PC-3 (cell line): ENCODE measurements around the gene NRAP. TPM values are rescaled to one million over a fixed set of nuclear protein-coding genes. Genes with fewer than 3 reads are reported as not detected.
A peak's percentile ranks its signal among the peaks of the same experiment; 100 is the strongest.

Experiments
- ATAC-seq: fragments of 200-7000 bp; cut with Tn5 transposase; 2 replicates; pipeline ENCODE4 v1.9.1; 2020; ENCODE audit warnings: mild to moderate bottlenecking, moderate library complexity
- BruUV-seq: library from RNA; stranded (reverse); fragments of 400-500 nt; replicated peaks from 2 replicates; lab custom pipeline; 2021; lab: Mats Ljungman, UMichigan
- CTCF ChIA-PET: fragments of 300-600 bp; sonication (Branson Sonifier 250); formaldehyde crosslinking; loops from one replicate; lab custom pipeline; 2022; ENCODE audit warnings: antibody characterized with exemption; lab: Charles Lee
- POLR2A ChIA-PET: fragments of 300-600 bp; sonication (Branson Sonifier 250); formaldehyde crosslinking; loops from one replicate; lab custom pipeline; 2022; ENCODE audit warnings: antibody characterized with exemption; ENCODE audit not compliant: unreplicated experiment; lab: Charles Lee
- DNase-seq: peaks from one replicate; pipeline ENCODE4 v3.0.0-alpha.2; 2015
- H2AFZ ChIP-seq: fragments of 300-600 bp; sonication (generic); 2 replicates; pipeline ENCODE4 v1.6.0; 2016; ENCODE audit warnings: antibody characterized with exemption, low read length
- H3F3A ChIP-seq: fragments of 300-600 bp; sonication (generic); one replicate; pipeline ENCODE4 v1.6.0; 2017; ENCODE audit warnings: antibody characterized with exemption, low read length, control low read depth, mild to moderate bottlenecking; ENCODE audit not compliant: unreplicated experiment
- H3K27ac ChIP-seq: fragments of 300-600 bp; sonication (generic); 2 replicates; pipeline ENCODE4 v1.5.1; 2016; ENCODE audit warnings: mild to moderate bottlenecking, low read length
- H3K27me3 ChIP-seq: fragments of 300-600 bp; sonication (generic); 2 replicates; pipeline ENCODE4 v1.6.1; 2016; ENCODE audit warnings: low read length, mixed read lengths
- H3K36me3 ChIP-seq: fragments of 300-600 bp; sonication (generic); 2 replicates; pipeline ENCODE4 v1.6.1; 2016; ENCODE audit warnings: low read depth, mixed run types, low read length, mixed read lengths
- H3K4me1 ChIP-seq: fragments of 300-600 bp; sonication (generic); 2 replicates; pipeline ENCODE4 v1.5.1; 2016; ENCODE audit warnings: low read length; ENCODE audit not compliant: insufficient read depth
- H3K4me2 ChIP-seq: fragments of 300-600 bp; sonication (generic); 2 replicates; pipeline ENCODE4 v1.6.0; 2016; ENCODE audit warnings: low read length
- H3K4me3 ChIP-seq: fragments of 300-600 bp; sonication (generic); 2 replicates; pipeline ENCODE4 v1.5.1; 2016; ENCODE audit warnings: mild to moderate bottlenecking, low read length, mixed read lengths
- H3K79me2 ChIP-seq: fragments of 300-600 bp; sonication (generic); 2 replicates; pipeline ENCODE4 v1.6.1; 2017; ENCODE audit warnings: low read length, mixed read lengths
- H3K9ac ChIP-seq: fragments of 300-600 bp; sonication (generic); 2 replicates; pipeline ENCODE4 v1.6.0; 2016; ENCODE audit warnings: mild to moderate bottlenecking, low read length
- H3K9me2 ChIP-seq: fragments of 300-600 bp; sonication (generic); replicated peaks from 2 replicates; pipeline ENCODE4 v1.6.1; 2016; ENCODE audit warnings: mixed run types, low read length, mixed read lengths
- H3K9me3 ChIP-seq: fragments of 300-600 bp; sonication (generic); 2 replicates; pipeline ENCODE4 v1.6.1; 2016; ENCODE audit warnings: low read length, mixed read lengths
- H4K20me1 ChIP-seq: fragments of 300-600 bp; sonication (generic); 2 replicates; pipeline ENCODE4 v1.6.1; 2016; ENCODE audit warnings: low read length, mixed read lengths
- CTCF ChIP-seq: fragments of 300-600 bp; sonication (generic); conservative IDR thresholded peaks from 2 replicates; pipeline ENCODE4 v1.5.1; 2017; ENCODE audit warnings: antibody characterized with exemption, low read depth, mild to moderate bottlenecking, low read length
- EZH2 ChIP-seq: fragments of 300-600 bp; sonication (generic); IDR thresholded peaks from one replicate; pipeline ENCODE4 v1.6.1; 2017; ENCODE audit warnings: antibody characterized with exemption, mild to moderate bottlenecking, low read length; ENCODE audit not compliant: unreplicated experiment
- EZH2phosphoT487 ChIP-seq: fragments of 300-600 bp; sonication (generic); IDR thresholded peaks from 2 replicates; pipeline ENCODE4 v1.6.1; 2018; ENCODE audit warnings: mild to moderate bottlenecking, antibody characterized with exemption, low read length, borderline replicate concordance
- intact Hi-C: fragments of 100-400 bp; cut with micrococcal nuclease; formaldehyde crosslinking; loops from 2 replicates; pipeline ENCODE4 v1.9.0; 2023
- total RNA-seq: library from RNA; depleted of rRNA; stranded (reverse); fragments of >200 nt; gene quantifications from 2 replicates; pipeline ENCODE4 v1.2.3, GENCODE V29; 2014; rRNA removed

NRAP gene
- total RNA-seq, 1 experiment from 2014 or later: not detected

DNA sequence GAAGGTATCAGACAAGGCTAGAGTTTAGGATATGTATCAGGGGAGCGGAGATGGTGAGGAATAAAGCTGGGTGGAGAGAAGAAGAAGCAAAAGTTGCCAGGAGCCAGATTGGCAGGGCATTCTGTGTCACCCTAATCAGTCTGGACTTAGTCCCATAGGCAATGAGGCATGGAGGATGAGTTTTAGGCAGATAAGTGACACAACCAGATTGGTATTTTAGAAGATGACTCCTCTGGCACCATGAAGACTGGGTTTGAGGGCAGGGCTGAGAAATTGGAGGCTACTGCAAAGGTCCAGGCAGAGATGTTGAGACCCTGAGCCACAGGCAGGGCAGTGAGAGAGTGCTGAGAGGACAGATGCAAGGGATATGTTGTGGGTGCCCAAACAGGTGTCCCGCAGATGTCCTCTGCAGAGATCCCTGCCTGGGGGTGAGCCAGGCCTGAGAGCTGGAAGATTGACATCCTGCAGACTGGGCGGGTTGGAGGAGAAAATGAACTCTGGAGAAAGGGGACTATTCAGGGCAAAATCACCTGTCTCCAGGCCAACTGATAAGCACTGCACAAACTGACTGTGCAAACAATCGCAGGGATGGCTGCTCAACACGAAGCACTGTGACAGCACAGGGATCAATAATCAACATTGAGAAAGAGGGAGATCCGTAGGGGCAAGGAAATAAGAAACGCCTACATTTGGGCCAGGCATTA, 122.8 kb downstream of the NRAP start:
- H3K9me3 ChIP-seq: no peaks in the 10 kb centered on the region
- no peaks in the 10 kb centered on the region for H3F3A ChIP-seq
- H3K4me2 ChIP-seq: no peak overlapping the region
- CTCF ChIA-PET: no interaction called here
- H3K27me3 ChIP-seq: no peaks in the 10 kb centered on the region
- H3K27ac ChIP-seq: no peak overlapping the region
- H4K20me1 ChIP-seq: no peaks in the 10 kb centered on the region
- no peak overlapping the region for H3K4me3 ChIP-seq
- DNase-seq: peak; percentile 22
- H3K36me3 ChIP-seq: no peaks in the 10 kb centered on the region
- intact Hi-C loops: no loop called here
- POLR2A ChIA-PET: no interaction called here
- H3K9me2 ChIP-seq: no peaks in the 10 kb centered on the region
- no TSS peak for BruUV-seq
- no peak overlapping the region for H3K9ac ChIP-seq
- no peaks in the 10 kb centered on the region for H3K79me2 ChIP-seq
- TF ChIP-seq EZH2phosphoT487: no peak
- no peak for TF ChIP-seq CTCF
- H2AFZ ChIP-seq: no peak overlapping the region
- H3K4me1 ChIP-seq: peaks cover 14% of the 10 kb centered on the region
- ATAC-seq: no peak

DNA sequence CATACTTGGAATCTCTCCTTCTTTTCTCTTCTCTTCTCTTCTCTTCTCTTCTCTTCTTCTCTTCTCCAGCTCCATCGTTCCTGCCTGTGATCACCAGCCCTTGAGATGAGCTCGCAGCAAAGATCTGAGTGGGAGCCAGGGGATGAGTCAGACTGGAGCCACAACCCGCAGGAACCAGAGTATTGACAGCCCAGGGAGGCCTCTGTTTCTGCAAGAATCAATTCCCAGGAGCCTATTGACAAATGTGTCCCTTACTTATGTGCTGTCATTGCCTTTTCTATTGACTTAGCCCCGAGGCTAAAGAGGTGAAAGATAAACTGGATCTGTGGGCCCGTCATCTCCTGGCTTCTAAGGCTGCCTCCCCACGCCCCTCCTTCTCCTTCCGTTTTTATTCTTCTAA, 124.1 kb downstream of the NRAP start:
- ATAC-seq (peak; percentile 84), DNase-seq (peak; percentile 67)
- POLR2A ChIA-PET: no interaction called here
- Histone ChIP-seq H3K9me3 (no peaks in the 10 kb centered on the region), H4K20me1 (no peaks in the 10 kb centered on the region), H3K4me1 (peaks cover 14% of the 10 kb centered on the region), H3K36me3 (no peaks in the 10 kb centered on the region), H3K27me3 (no peaks in the 10 kb centered on the region), H3F3A (no peaks in the 10 kb centered on the region), H3K9me2 (no peaks in the 10 kb centered on the region), H3K4me3 (no peak overlapping the region), H3K79me2 (no peaks in the 10 kb centered on the region), H2AFZ (no peak overlapping the region), H3K9ac (no peak overlapping the region), H3K4me2 (no peak overlapping the region; the same call in 1 of the 2 replicates), H3K27ac (no peak overlapping the region)
- intact Hi-C loops: no loop called here
- BruUV-seq: no TSS peak
- CTCF ChIA-PET: no interaction called here
- no peak for TF ChIP-seq EZH2phosphoT487
- TF ChIP-seq EZH2: no peak
- TF ChIP-seq CTCF: no peak

Other genes starting within 250 kb of the NRAP start
- gene HABP2, start 111.0 kb downstream of the NRAP start, total RNA-seq: not detected in 2 replicates
- gene CASP7, start 15.9 kb upstream of the NRAP start, total RNA-seq: 13.2 and 13.7 TPM in 2 replicates
- gene PLEKHS1, start 87.6 kb upstream of the NRAP start, total RNA-seq: not detected in 2 replicates
- 3.3 and 5.0 TPM in 2 replicates for gene DCLRE1A, start 190.0 kb upstream of the NRAP start, total RNA-seq
- 17.5 and 24.1 TPM in 2 replicates for gene NHLRC2, start 190.6 kb upstream of the NRAP start, total RNA-seq